ENCODE results near the gene TRAPPC2L.

DNA sequence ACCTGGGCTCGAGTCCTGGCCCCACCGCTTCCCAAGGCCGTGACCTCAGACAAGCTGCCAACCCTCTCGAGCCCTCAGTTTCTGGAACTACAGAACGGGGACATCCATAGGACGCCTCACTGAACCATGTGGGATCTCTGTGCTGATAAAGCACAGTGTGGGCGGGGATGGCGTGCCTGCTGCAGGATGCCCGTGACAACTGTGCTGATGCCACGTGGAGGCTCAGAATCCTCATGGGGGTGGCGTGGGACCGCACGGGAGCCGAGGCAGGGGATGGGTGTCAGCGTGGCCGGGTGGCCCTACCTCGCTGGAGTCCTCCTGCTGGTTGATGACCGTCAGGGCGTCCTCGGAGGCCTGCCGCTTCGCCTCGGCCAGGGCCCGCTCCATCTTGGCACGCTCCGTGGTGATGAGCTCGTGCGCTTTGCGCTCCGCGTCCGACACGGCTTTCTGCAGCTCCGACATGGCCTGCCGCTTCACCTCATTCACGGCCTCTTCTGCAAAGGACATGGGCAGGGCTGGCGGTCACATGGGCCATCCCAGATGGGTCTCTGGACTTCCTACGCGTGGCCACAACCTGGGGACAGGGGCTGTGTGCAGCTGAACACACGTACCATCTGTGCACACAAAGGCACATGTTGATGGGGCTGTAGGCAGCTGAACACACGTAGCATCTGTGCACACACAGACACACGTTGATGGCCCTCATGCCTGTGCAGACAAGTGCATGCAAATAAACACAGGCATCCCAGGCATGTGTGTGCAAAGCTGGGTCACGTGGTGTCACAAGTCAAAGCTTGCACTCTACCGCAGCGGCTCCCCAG, 22.2 kb downstream of the TRAPPC2L start:
- TF ChIP-seq, protein P1, sequence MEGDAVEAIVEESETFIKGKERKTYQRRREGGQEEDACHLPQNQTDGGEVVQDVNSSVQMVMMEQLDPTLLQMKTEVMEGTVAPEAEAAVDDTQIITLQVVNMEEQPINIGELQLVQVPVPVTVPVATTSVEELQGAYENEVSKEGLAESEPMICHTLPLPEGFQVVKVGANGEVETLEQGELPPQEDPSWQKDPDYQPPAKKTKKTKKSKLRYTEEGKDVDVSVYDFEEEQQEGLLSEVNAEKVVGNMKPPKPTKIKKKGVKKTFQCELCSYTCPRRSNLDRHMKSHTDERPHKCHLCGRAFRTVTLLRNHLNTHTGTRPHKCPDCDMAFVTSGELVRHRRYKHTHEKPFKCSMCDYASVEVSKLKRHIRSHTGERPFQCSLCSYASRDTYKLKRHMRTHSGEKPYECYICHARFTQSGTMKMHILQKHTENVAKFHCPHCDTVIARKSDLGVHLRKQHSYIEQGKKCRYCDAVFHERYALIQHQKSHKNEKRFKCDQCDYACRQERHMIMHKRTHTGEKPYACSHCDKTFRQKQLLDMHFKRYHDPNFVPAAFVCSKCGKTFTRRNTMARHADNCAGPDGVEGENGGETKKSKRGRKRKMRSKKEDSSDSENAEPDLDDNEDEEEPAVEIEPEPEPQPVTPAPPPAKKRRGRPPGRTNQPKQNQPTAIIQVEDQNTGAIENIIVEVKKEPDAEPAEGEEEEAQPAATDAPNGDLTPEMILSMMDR (conservative IDR thresholded peaks at IDR 0.05) = no peak
- no peak for TF ChIP-seq ZFX (IDR thresholded peaks at IDR 0.05)

Measured in C4-2B (cell line).